Loucy (cell line): Measurements from ENCODE around the gene ATXN7L1.

Source experiments
- H2AFZ ChIP-seq: fragments of 200-600 bp; sonication (generic); 2 replicates; pipeline ENCODE4 v1.6.0; 2016; ENCODE audit warnings: antibody characterized with exemption, mild to moderate bottlenecking, low read length, moderate library complexity
- H3F3A ChIP-seq: fragments of 200-600 bp; 2 replicates; pipeline ENCODE4 v1.6.0; 2016; ENCODE audit warnings: antibody characterized with exemption, low read depth, mild to moderate bottlenecking
- H3K27me3 ChIP-seq: fragments of 200-600 bp; sonication (generic); 2 replicates; pipeline ENCODE4 v1.6.1; 2014; ENCODE audit warnings: low read length, mild to moderate bottlenecking; ENCODE audit not compliant: insufficient read depth, poor library complexity, severe bottlenecking
- H3K36me3 ChIP-seq: fragments of 200-600 bp; sonication (generic); 2 replicates; pipeline ENCODE4 v1.6.1; 2016; ENCODE audit warnings: low read length; ENCODE audit not compliant: insufficient read depth
- H3K4me1 ChIP-seq: fragments of 200-600 bp; sonication (generic); 2 replicates; pipeline ENCODE4 v1.5.1; 2014; ENCODE audit warnings: low read length, mild to moderate bottlenecking; ENCODE audit not compliant: insufficient read depth, poor library complexity, severe bottlenecking
- H3K4me2 ChIP-seq: fragments of 200-600 bp; sonication (generic); 2 replicates; pipeline ENCODE4 v1.6.0; 2014; ENCODE audit warnings: antibody characterized with exemption, low read length, low read depth, mild to moderate bottlenecking; ENCODE audit not compliant: poor library complexity, severe bottlenecking
- H3K4me3 ChIP-seq: fragments of 200-600 bp; sonication (generic); 2 replicates; pipeline ENCODE4 v1.5.1; 2014; ENCODE audit warnings: low read length, mild to moderate bottlenecking, mixed read lengths; ENCODE audit not compliant: poor library complexity, severe bottlenecking
- H3K79me2 ChIP-seq: fragments of 200-600 bp; sonication (generic); 2 replicates; pipeline ENCODE4 v1.6.1; 2014; ENCODE audit warnings: low read length; ENCODE audit not compliant: insufficient read depth
- H3K9ac ChIP-seq: fragments of 200-600 bp; sonication (generic); 2 replicates; pipeline ENCODE4 v1.6.0; 2014; ENCODE audit warnings: mild to moderate bottlenecking, low read depth, low read length, moderate library complexity; ENCODE audit not compliant: poor library complexity, severe bottlenecking
- H3K9me2 ChIP-seq: fragments of 200-600 bp; sonication (generic); replicated peaks from 2 replicates; pipeline ENCODE4 v1.6.1; 2016; ENCODE audit warnings: low read depth, low read length, mixed read lengths
- H3K9me3 ChIP-seq: fragments of 200-600 bp; sonication (generic); 2 replicates; pipeline ENCODE4 v1.6.1; 2014; ENCODE audit warnings: mild to moderate bottlenecking, antibody characterized with exemption, low read length, low read depth; ENCODE audit not compliant: insufficient read depth
- H4K20me1 ChIP-seq: fragments of 200-600 bp; sonication (generic); 2 replicates; pipeline ENCODE4 v1.6.0; 2014; ENCODE audit warnings: antibody characterized with exemption, low read length, mild to moderate bottlenecking; ENCODE audit not compliant: insufficient read depth, poor library complexity, severe bottlenecking
- CTCF ChIP-seq: fragments of 200-600 bp; sonication (generic); conservative IDR thresholded peaks from 2 replicates; pipeline ENCODE4 v1.5.1; 2014; ENCODE audit warnings: mild to moderate bottlenecking, antibody characterized with exemption, low read length
- EZH2phosphoT487 ChIP-seq: fragments of 200-600 bp; IDR thresholded peaks from 2 replicates; pipeline ENCODE4 v1.6.1; 2018; ENCODE audit warnings: antibody characterized with exemption, mild to moderate bottlenecking, moderate library complexity, borderline replicate concordance

Gene ATXN7L1

DNA sequence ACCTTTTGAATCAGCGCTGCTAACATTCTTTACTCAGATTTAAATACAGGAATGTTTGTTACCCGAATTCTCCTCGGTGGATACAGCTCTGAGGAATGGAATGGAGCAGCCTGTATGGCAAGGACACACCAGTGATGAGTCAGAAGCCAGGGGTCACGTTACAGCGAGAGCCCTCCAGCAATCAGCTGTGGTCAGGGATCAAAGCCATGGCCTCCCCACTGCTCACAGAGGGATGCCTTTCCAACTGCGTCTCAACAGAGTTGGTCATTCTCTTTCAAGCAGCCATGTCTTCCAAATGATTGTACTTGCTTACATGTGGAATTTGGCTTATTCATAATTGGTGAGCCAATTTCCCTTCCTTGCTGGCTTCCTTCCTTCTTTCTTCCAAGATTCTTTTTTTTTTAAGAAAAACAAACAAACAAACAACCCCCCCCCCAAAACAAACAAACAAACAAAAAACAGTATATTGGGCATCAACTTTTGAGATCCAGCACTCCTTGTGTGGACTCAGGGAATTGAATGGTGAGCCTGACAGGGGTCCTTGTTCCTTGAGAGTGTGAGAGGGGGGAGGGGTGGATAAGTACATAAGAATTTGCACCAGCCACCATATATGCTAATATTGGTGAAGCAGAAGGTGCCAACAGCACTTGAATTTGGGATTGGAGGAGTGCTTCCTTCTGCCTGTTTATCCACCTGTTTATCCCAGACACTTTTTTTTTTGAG is 100.2 kb downstream of the ATXN7L1 start:
- H3K4me2 ChIP-seq, result no peak overlapping the region
- H3K27me3 ChIP-seq, result no peaks in the 10 kb centered on the region
- H3K36me3 ChIP-seq, result no peaks in the 10 kb centered on the region
- H2AFZ ChIP-seq, result no peak overlapping the region
- TF ChIP-seq CTCF, result no peak
- TF ChIP-seq EZH2phosphoT487, result no peak
- H3K9me2 ChIP-seq, result no peaks in the 10 kb centered on the region
- no peak overlapping the region for H3K9ac ChIP-seq
- no peaks in the 10 kb centered on the region for H4K20me1 ChIP-seq
- no peaks in the 10 kb centered on the region for H3F3A ChIP-seq
- H3K79me2 ChIP-seq, result no peaks in the 10 kb centered on the region
- H3K4me3 ChIP-seq, result no peak overlapping the region
- H3K9me3 ChIP-seq, result no peaks in the 10 kb centered on the region
- no peaks in the 10 kb centered on the region for H3K4me1 ChIP-seq

- H3K9ac ChIP-seq, result no peak overlapping the region
- H3K4me2 ChIP-seq, result no peak overlapping the region
Observed at GRCh38 chr7:105775580-105775979, 100.8 kb downstream of the ATXN7L1 start.

GRCh38 chr7:105773030-105773460 is 103.4 kb downstream of the ATXN7L1 start:
- no peak for TF ChIP-seq EZH2phosphoT487
- TF ChIP-seq CTCF, result no peak
- H3K4me3 ChIP-seq, result no peak overlapping the region
- no peaks in the 10 kb centered on the region for H3K9me2 ChIP-seq

More at GRCh38 chr7:105775580-105775979, 100.8 kb downstream of the ATXN7L1 start:
- H3K36me3 ChIP-seq, result no peaks in the 10 kb centered on the region
- H3K27me3 ChIP-seq, result no peaks in the 10 kb centered on the region
- no peaks in the 10 kb centered on the region for H3K9me3 ChIP-seq
- TF ChIP-seq EZH2phosphoT487 (no peak), CTCF (no peak)
- H3K9me2 ChIP-seq, result no peaks in the 10 kb centered on the region
- H3K4me1 ChIP-seq, result no peaks in the 10 kb centered on the region
- H3K79me2 ChIP-seq, result no peaks in the 10 kb centered on the region
- no peaks in the 10 kb centered on the region for H4K20me1 ChIP-seq
- no peak overlapping the region for H2AFZ ChIP-seq
- H3F3A ChIP-seq, result no peaks in the 10 kb centered on the region
- H3K4me3 ChIP-seq, result no peak overlapping the region

More at GRCh38 chr7:105773030-105773460, 103.4 kb downstream of the ATXN7L1 start:
- no peaks in the 10 kb centered on the region for H3K36me3 ChIP-seq
- no peak overlapping the region for H2AFZ ChIP-seq
- H3F3A ChIP-seq, result no peaks in the 10 kb centered on the region
- no peaks in the 10 kb centered on the region for H3K27me3 ChIP-seq
- H3K4me1 ChIP-seq, result no peaks in the 10 kb centered on the region
- no peaks in the 10 kb centered on the region for H4K20me1 ChIP-seq
- H3K79me2 ChIP-seq, result no peaks in the 10 kb centered on the region
- no peak overlapping the region for H3K4me2 ChIP-seq
- H3K9ac ChIP-seq, result no peak overlapping the region
- H3K9me3 ChIP-seq, result no peaks in the 10 kb centered on the region
